ENCODE measurements around the gene DAPL1.

DAPL1 gene, protein sequence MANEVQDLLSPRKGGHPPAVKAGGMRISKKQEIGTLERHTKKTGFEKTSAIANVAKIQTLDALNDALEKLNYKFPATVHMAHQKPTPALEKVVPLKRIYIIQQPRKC

DNA sequence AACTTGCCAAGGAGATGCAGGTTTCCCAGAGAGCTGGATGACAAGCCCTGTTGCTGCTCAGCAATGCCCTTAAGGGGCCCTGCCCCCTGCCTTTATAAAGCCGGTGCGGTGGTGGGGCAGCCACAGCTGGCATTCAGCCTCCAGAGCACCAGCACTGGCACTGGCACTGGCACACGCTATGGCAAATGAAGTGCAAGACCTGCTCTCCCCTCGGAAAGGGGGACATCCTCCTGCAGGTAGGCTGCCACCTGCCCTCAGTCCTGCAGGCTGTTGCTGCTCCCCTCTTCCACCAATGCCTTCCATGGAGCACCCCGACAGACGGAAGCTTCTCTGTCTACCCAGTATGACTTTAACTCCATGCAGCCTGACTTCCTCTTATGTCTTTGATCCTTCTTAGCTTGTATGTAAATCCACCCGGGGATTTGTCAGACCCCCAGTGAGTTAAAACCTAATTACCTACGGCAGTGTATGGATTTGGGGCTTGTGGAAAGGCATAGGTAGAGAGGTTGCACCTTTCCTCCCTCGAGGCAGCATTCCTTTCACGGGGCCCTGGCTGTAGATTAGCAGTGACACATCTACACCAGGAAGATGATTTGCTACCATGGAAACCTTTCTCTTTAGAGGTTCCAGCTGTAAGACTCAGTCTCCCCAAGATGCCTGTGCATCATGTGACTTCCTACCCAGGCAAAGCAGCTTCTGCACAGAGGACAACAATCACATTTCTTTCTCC lies at the start of gene DAPL1:
DAPL1 (plus strand) TSS at position 123 of the 730 bp plus-strand sequence; CDS start at position 179, 56 bp downstream.
- Histone ChIP-seq H3K27me3 (ENCODE audit: control insufficient read depth, insufficient read depth, low read length) (no peaks in the 10 kb centered on the region), H3K79me2 (no peaks in the 10 kb centered on the region), H3K9me3 (ENCODE audit: control insufficient read depth, low read length) (no peaks in the 10 kb centered on the region), H3K4me3 (ENCODE audit: low read depth, low read length) (no peak within 1 kb of the TSS), H3K36me3 (ENCODE audit: control insufficient read depth, insufficient read depth, low read length) (no peaks in the 10 kb centered on the region), H3K4me1 (no peaks in the 10 kb centered on the region), H2AFZ (no peak within 1 kb of the TSS), H3K4me2 (ENCODE audit: low read length) (no peak within 1 kb of the TSS), H3K27ac (no peak within 1 kb of the TSS), H3K9ac (no peak within 1 kb of the TSS)
- TF ChIP-seq, protein P1, sequence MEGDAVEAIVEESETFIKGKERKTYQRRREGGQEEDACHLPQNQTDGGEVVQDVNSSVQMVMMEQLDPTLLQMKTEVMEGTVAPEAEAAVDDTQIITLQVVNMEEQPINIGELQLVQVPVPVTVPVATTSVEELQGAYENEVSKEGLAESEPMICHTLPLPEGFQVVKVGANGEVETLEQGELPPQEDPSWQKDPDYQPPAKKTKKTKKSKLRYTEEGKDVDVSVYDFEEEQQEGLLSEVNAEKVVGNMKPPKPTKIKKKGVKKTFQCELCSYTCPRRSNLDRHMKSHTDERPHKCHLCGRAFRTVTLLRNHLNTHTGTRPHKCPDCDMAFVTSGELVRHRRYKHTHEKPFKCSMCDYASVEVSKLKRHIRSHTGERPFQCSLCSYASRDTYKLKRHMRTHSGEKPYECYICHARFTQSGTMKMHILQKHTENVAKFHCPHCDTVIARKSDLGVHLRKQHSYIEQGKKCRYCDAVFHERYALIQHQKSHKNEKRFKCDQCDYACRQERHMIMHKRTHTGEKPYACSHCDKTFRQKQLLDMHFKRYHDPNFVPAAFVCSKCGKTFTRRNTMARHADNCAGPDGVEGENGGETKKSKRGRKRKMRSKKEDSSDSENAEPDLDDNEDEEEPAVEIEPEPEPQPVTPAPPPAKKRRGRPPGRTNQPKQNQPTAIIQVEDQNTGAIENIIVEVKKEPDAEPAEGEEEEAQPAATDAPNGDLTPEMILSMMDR (IDR thresholded peaks at IDR 0.05), result no peak

DNA sequence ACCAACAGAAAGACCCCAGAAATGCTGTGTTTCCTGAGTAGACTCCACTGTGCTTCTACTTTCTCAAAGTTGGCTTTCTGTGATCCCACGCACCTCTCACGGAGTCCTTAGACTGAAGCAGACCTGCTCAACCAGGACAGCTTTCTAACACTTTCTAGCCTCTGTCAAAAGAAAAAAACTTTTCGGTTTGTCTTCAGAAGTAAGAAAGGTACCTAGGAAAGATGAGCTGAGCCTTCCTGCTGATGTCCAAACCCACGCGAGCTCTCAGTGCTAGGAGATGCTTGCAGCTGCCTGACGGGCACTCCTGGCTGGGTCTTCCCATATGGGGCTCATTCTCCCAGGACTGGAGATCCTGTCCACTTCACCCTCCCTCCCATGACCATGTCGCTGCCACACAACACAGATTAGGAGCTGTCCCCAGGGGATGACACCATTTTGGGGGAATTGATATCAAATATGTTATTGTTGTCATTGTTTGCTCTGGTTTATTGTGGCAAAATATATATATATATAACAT lies 49.2 kb upstream of the DAPL1 start:
- TF ChIP-seq, protein P1 (IDR thresholded peaks at IDR 0.05), result no peak
- H3K4me3 ChIP-seq (ENCODE audit: low read depth, low read length), result no peak overlapping the region
- no peaks in the 10 kb centered on the region for H3K36me3 ChIP-seq (ENCODE audit: control insufficient read depth, insufficient read depth, low read length)
- H2AFZ ChIP-seq, result peak overlapping the region; percentile 38
- H3K4me2 ChIP-seq (ENCODE audit: low read length), result no peak overlapping the region
- H3K4me1 ChIP-seq, result no peaks in the 10 kb centered on the region
- H3K27ac ChIP-seq, result peak overlapping the region; percentile 30
- peaks cover 4% of the 10 kb centered on the region for H3K27me3 ChIP-seq (ENCODE audit: control insufficient read depth, insufficient read depth, low read length)
- no peaks in the 10 kb centered on the region for H3K79me2 ChIP-seq
- H3K9ac ChIP-seq, result no peak overlapping the region
- H3K9me3 ChIP-seq (ENCODE audit: control insufficient read depth, low read length), result no peaks in the 10 kb centered on the region

DNA sequence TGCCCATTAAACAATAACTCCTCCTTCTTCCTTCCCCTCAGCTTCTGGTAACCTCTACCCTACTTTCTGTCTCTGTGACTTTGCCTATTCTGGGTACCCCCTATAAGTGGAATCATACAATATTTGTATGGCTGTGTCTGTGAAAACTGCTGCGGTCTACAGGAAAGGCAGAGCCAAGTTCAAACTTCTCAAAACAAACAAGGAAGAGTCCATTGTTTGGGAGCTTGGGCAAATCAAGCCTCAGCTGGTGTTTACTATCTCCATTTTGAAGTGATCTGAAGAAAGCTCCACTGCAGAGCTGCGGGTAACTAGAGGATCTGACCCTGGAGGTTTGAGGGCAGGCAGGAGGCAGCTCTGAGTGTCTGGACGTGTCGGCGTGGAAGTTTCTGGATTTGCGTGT lies 48.6 kb upstream of the DAPL1 start:
- TF ChIP-seq, protein P1 (IDR thresholded peaks at IDR 0.05), result no peak
- Histone ChIP-seq H3K4me2 (ENCODE audit: low read length) (no peak overlapping the region), H3K27me3 (ENCODE audit: control insufficient read depth, insufficient read depth, low read length) (peaks cover 4% of the 10 kb centered on the region), H2AFZ (no peak overlapping the region), H3K9ac (no peak overlapping the region), H3K36me3 (ENCODE audit: control insufficient read depth, insufficient read depth, low read length) (no peaks in the 10 kb centered on the region), H3K27ac (no peak overlapping the region), H3K4me1 (no peaks in the 10 kb centered on the region), H3K79me2 (no peaks in the 10 kb centered on the region), H3K9me3 (ENCODE audit: control insufficient read depth, low read length) (no peaks in the 10 kb centered on the region), H3K4me3 (ENCODE audit: low read depth, low read length) (no peak overlapping the region)

DNA sequence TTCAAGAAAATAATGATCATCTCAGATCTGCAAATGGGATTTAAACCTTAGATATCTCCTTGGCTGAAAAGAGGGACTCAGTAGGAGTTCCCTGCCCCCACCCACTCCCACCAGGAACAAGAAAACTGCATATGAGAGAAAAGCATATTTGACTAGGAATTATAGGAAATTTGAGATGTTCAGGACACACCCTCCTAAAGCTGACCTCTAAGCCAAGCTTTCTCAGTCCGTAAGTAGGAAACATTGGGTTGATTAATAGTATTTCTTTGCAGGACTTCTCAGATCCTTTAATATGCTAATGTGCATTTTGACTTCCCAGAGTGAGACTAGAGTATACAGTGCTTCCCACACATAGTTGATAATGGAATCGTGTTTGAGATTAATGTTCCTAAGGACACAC lies 47.8 kb upstream of the DAPL1 start:
- no peaks in the 10 kb centered on the region for H3K79me2 ChIP-seq
- no peaks in the 10 kb centered on the region for H3K9me3 ChIP-seq (ENCODE audit: control insufficient read depth, low read length)
- no peak overlapping the region for H3K4me2 ChIP-seq (ENCODE audit: low read length)
- H2AFZ ChIP-seq, result no peak overlapping the region
- H3K9ac ChIP-seq, result no peak overlapping the region
- H3K4me3 ChIP-seq (ENCODE audit: low read depth, low read length), result no peak overlapping the region
- H3K27ac ChIP-seq, result no peak overlapping the region
- no peaks in the 10 kb centered on the region for H3K4me1 ChIP-seq
- peaks cover 4% of the 10 kb centered on the region for H3K27me3 ChIP-seq (ENCODE audit: control insufficient read depth, insufficient read depth, low read length)
- TF ChIP-seq, protein P1 (IDR thresholded peaks at IDR 0.05), result no peak
- no peaks in the 10 kb centered on the region for H3K36me3 ChIP-seq (ENCODE audit: control insufficient read depth, insufficient read depth, low read length)

All from parathyroid adenoma (tissue), 2 donors.